ENCODE data around the gene HPS3.
"Not testable (repeated sequence)": the region's sequence is repeated elsewhere in the genome, so short reads cannot be mapped to it uniquely, and the experiment has no call there.

HPS3 gene

DNA sequence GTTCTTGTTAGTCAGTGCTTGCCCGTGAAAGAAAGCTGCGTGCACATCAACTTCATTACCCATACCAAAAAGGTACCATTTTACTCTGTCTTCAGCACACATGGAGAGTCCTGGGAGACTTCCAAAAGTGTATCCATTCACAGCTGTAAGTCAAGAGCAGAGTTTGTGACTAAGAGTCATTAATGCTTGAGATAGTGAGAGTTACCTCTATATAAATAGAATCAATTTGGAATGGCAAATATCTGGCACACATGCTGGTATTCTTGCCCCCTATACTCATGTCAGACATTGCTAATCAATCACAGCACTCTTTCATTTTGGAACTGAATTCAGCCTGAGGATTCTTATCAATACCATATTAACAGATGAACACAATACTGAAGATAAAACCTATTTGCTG is 78.0 kb downstream of the HPS3 start:
- Histone ChIP-seq H3K36me3 (ENCODE audit: control insufficient read depth, insufficient read depth, low read length) (no peaks in the 10 kb centered on the region), H3K9me3 (ENCODE audit: control insufficient read depth, insufficient read depth, low read length) (no peaks in the 10 kb centered on the region), H3K4me3 (ENCODE audit: low read depth, low read length) (no peak overlapping the region), H3K9ac (ENCODE audit: low read depth, low read length) (no peak overlapping the region), H3K4me1 (ENCODE audit: control insufficient read depth, insufficient read depth, low read length) (peaks cover 7% of the 10 kb centered on the region; the same call in 1 of the 2 replicates), H3K27me3 (ENCODE audit: control insufficient read depth, insufficient read depth, low read length) (no peaks in the 10 kb centered on the region), H3K27ac (ENCODE audit: low read depth, low read length) (no peak overlapping the region)

DNA sequence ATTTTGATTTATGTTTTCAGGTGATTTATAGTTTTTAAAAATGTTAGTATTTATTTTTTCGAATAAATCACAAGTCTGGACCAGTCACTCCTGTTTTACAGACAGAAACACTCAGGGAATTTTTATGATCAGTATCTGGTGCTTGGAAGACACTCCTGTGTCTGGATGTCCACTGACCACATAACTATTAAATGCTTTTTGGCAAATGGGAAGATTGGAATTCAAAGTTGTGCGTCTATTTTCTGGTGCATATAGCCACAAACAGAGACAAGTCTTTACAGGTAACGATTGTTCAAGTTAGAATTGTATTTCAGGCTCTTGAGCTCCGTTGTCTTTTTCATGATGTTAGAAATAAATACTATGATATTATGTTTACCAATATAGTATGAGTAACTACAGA is 80.0 kb downstream of the HPS3 start:
- Histone ChIP-seq H3K9me3 (ENCODE audit: control insufficient read depth, insufficient read depth, low read length) (no peaks in the 10 kb centered on the region), H3K4me1 (ENCODE audit: control insufficient read depth, insufficient read depth, low read length) (peaks cover 2% of the 10 kb centered on the region; the same call in 1 of the 2 replicates), H3K9ac (ENCODE audit: low read depth, low read length) (no peak overlapping the region), H3K27me3 (ENCODE audit: control insufficient read depth, insufficient read depth, low read length) (no peaks in the 10 kb centered on the region), H3K4me3 (ENCODE audit: low read depth, low read length) (no peak overlapping the region), H3K27ac (ENCODE audit: low read depth, low read length) (no peak overlapping the region), H3K36me3 (ENCODE audit: control insufficient read depth, insufficient read depth, low read length) (no peaks in the 10 kb centered on the region)

DNA sequence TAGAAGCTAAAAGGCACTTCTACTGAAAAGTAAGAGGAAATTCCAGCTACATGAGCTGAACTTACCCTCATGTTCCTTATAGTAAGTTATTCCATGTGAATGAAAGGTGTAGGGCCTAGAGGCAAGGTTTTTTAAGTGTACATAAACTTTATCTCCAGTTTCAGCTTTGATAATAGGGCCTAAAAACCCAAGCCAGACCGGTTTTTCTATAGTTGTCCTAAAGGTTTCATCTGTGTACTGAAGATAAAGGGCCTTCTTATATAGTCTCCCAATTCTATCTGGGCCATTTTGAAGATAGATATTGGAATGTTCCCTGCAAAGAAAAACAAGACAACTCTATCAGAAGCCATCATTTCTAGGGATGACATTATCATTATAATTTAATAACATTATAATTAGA is 82.9 kb downstream of the HPS3 start:
- peaks cover 9% of the 10 kb centered on the region; the same call in 1 of the 2 replicates for H3K4me1 ChIP-seq (ENCODE audit: control insufficient read depth, insufficient read depth, low read length)
- no peaks in the 10 kb centered on the region for H3K9me3 ChIP-seq (ENCODE audit: control insufficient read depth, insufficient read depth, low read length)
- no peaks in the 10 kb centered on the region for H3K36me3 ChIP-seq (ENCODE audit: control insufficient read depth, insufficient read depth, low read length)
- no peaks in the 10 kb centered on the region for H3K27me3 ChIP-seq (ENCODE audit: control insufficient read depth, insufficient read depth, low read length)
- H3K9ac ChIP-seq (ENCODE audit: low read depth, low read length): no peak overlapping the region
- no peak overlapping the region for H3K4me3 ChIP-seq (ENCODE audit: low read depth, low read length)
- no peak overlapping the region for H3K27ac ChIP-seq (ENCODE audit: low read depth, low read length)

DNA sequence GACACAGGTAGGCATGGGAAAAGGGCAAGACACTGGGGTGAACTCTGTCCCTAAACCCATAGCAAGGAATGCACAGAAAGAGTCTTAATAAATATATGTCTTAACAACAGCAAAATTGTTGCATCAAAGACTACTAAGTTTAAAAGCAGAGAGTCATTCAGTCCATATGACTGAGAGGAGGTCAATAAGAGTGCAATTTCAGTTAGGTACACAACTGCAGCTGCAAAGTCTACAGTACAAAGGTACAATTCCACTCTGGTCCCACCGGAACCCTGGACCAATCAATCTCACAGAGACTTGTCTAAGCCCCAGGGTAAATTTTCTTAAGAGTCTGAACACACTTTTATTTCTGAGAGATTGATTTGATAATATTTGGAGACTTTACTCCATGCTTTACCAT is 85.3 kb downstream of the HPS3 start:
- H3K27me3 ChIP-seq (ENCODE audit: control insufficient read depth, insufficient read depth, low read length): no peaks in the 10 kb centered on the region
- H3K36me3 ChIP-seq (ENCODE audit: control insufficient read depth, insufficient read depth, low read length): no peaks in the 10 kb centered on the region
- no peak overlapping the region for H3K9ac ChIP-seq (ENCODE audit: low read depth, low read length)
- H3K4me1 ChIP-seq (ENCODE audit: control insufficient read depth, insufficient read depth, low read length): peaks cover 9% of the 10 kb centered on the region; the same call in 1 of the 2 replicates
- no peaks in the 10 kb centered on the region for H3K9me3 ChIP-seq (ENCODE audit: control insufficient read depth, insufficient read depth, low read length)
- H3K27ac ChIP-seq (ENCODE audit: low read depth, low read length): no peak overlapping the region
- H3K4me3 ChIP-seq (ENCODE audit: low read depth, low read length): no peak overlapping the region

DNA sequence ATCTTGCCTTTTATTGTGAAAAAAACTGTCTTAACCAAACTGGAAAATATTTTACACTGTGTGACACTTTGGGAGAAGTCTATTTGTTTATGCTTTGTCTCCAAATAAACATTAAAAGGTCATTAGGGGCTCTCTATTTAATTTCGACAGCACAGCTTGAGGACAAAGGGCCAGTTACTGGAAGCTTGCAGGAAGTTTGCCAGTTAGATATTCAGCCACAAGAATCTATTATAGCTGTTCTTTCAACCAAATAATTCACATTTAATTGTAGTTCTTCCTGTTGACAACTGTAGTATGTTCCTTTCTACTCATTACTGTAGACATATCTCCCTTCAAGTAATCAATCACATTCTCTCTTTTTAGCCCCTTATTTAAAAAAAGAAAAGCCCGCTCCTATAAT is 86.1 kb downstream of the HPS3 start:
- peaks cover 9% of the 10 kb centered on the region; the same call in 1 of the 2 replicates for H3K4me1 ChIP-seq (ENCODE audit: control insufficient read depth, insufficient read depth, low read length)
- H3K9me3 ChIP-seq (ENCODE audit: control insufficient read depth, insufficient read depth, low read length): no peaks in the 10 kb centered on the region
- no peak overlapping the region for H3K9ac ChIP-seq (ENCODE audit: low read depth, low read length)
- no peaks in the 10 kb centered on the region for H3K36me3 ChIP-seq (ENCODE audit: control insufficient read depth, insufficient read depth, low read length)
- no peak overlapping the region for H3K4me3 ChIP-seq (ENCODE audit: low read depth, low read length)
- no peaks in the 10 kb centered on the region for H3K27me3 ChIP-seq (ENCODE audit: control insufficient read depth, insufficient read depth, low read length)
- H3K27ac ChIP-seq (ENCODE audit: low read depth, low read length): no peak overlapping the region

DNA sequence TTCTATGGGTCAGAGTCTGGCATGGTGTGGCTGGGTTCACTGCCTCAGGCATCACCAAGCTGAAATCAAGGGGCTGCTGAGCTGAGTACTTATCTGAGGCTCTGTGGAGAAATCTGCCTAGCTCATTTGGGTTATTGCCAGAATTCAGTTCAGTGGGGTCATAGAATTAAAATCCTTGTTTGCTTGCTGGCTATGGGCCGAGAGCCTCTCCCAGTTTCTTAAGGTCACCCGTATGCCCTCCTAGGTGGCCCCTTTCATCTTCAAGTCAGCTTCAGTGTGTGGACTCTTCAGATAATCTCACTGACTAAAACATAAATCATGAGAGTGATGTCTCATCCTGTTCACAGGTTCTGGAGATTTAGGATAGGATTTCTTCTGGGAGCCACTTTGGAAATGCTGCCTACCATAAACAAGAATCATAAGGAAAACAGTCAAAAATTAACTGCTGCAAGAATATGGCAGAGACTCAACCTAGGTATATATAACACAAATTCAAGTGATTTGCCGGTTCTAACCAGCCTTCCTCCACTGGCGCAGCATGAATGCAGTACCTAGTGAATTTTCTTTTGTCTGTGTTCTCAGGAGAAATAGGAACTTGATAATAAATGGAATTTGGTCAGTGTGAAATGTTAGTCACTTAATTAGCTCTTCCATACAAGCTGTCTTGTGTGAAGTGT is 86.9 kb downstream of the HPS3 start:
- H3K9ac ChIP-seq (ENCODE audit: low read depth, low read length): no peak overlapping the region
- no peaks in the 10 kb centered on the region for H3K36me3 ChIP-seq (ENCODE audit: control insufficient read depth, insufficient read depth, low read length)
- peaks cover 9% of the 10 kb centered on the region; the same call in 1 of the 2 replicates for H3K4me1 ChIP-seq (ENCODE audit: control insufficient read depth, insufficient read depth, low read length)
- no peak overlapping the region for H3K27ac ChIP-seq (ENCODE audit: low read depth, low read length)
- no peaks in the 10 kb centered on the region for H3K9me3 ChIP-seq (ENCODE audit: control insufficient read depth, insufficient read depth, low read length)
- no peak overlapping the region for H3K4me3 ChIP-seq (ENCODE audit: low read depth, low read length)
- H3K27me3 ChIP-seq (ENCODE audit: control insufficient read depth, insufficient read depth, low read length): no peaks in the 10 kb centered on the region

DNA sequence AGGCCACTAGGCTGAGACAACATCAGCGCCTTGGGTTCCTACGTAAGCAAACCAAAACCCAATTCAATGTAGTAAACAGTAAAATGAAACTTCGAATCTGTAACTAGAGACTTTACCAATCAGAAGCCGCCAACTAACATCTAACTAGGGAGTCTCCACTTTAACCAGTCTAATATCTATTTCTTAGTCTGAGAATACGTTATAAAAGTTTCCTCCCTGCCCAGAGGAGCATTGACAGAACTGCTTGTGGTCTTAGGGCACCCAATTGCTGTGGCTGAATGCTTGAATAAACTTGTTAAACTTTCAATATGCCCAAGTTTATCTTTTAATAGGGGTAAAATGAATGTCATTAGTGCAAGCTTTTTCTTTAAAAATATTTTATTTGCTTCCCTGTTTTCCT is 87.9 kb downstream of the HPS3 start:
- Histone ChIP-seq H3K9me3 (ENCODE audit: control insufficient read depth, insufficient read depth, low read length) (no peaks in the 10 kb centered on the region), H3K27me3 (ENCODE audit: control insufficient read depth, insufficient read depth, low read length) (no peaks in the 10 kb centered on the region), H3K27ac (ENCODE audit: low read depth, low read length) (no peak overlapping the region), H3K9ac (ENCODE audit: low read depth, low read length) (no peak overlapping the region), H3K36me3 (ENCODE audit: control insufficient read depth, insufficient read depth, low read length) (no peaks in the 10 kb centered on the region), H3K4me1 (ENCODE audit: control insufficient read depth, insufficient read depth, low read length) (peaks cover 14% of the 10 kb centered on the region; the same call in 1 of the 2 replicates), H3K4me3 (ENCODE audit: low read depth, low read length) (no peak overlapping the region)

DNA sequence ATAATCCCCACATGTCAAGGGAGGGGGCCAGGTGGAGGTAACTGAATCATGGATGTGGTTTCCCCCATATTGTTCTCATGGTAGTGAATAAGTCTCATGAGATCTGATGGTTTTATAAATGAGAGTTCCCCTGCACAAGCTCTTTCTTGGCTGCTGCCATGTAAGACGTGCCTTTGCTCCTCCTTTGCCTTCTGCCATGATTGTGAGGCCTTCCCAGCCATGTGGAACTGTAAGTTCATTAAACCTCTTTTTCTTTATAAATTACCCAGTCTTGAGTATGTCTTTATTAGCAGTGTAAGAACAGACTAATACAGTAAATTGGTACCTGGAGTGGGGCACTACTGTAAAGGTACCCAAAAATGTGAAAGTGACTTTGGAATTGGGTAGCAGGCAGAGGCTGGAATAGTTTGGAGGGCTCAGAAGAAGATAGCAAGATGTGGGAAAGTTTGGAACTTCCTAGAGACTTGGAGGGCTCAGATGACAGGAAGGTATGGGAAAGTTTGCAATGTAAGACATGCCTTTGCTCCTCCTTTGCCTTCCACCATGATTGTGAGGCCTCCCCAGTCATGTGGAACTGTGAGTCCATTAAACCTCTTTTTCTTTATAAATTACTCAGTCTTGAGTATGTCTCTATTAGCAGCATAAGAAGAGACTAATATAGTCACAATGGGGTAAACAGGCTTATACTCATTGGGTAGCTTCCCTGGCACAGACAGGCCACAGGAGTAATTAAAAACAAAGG is 90.1 kb downstream of the HPS3 start:
- not testable (repeated sequence) for H3K36me3 ChIP-seq (ENCODE audit: control insufficient read depth, insufficient read depth, low read length); H3K9me3 ChIP-seq (ENCODE audit: control insufficient read depth, insufficient read depth, low read length); H3K9ac ChIP-seq (ENCODE audit: low read depth, low read length); H3K4me3 ChIP-seq (ENCODE audit: low read depth, low read length); H3K27me3 ChIP-seq (ENCODE audit: control insufficient read depth, insufficient read depth, low read length); H3K27ac ChIP-seq (ENCODE audit: low read depth, low read length)
- peaks cover 14% of the 10 kb centered on the region; the same call in 1 of the 2 replicates for H3K4me1 ChIP-seq (ENCODE audit: control insufficient read depth, insufficient read depth, low read length)

DNA sequence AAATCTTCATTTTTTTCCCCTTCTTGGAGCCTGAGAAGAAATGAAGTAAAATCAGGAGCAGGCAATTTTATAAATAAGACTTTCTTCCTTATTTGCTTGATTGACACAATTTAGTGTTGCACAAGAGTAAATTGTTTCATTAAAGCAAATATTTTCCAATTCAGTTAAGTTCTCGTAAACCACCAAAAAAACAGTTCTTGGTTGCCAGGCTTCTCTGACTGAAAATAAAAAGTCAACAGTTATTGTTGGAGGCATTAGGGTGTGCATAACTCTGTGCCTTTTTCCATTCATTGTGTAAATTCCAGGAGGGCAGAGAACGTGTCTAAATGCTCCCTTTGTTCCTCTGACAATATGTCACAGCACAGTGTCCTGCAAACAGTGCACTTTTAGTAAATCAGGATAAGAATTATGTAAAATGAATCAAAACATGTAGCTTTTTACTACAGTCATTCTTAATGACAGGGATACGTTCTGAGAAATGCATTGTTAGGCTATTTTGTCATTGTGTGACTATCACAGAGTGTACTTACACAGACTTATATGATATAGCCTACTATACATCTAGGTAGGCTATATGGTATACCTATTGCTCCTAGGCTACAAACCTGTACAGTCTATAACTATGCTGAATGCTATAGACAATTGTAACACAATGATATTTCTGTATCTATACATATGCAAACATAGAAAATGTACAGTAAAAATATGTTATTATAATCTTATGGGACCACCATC is 92.5 kb downstream of the HPS3 start, which contains the start of gene CP:
TSS of gene CP (minus strand) at position 47 of the 735 bp plus-strand sequence. CDS start at position 10, 37 bp downstream.
- no peak within 1 kb of the TSS for H3K4me3 ChIP-seq (ENCODE audit: low read depth, low read length)
- H3K27me3 ChIP-seq (ENCODE audit: control insufficient read depth, insufficient read depth, low read length): no peaks in the 10 kb centered on the region
- 0 out of 2 replicates have a peak, but pooled peaks cover 5% of the 10 kb centered on the region for H3K4me1 ChIP-seq (ENCODE audit: control insufficient read depth, insufficient read depth, low read length)
- H3K9ac ChIP-seq (ENCODE audit: low read depth, low read length): no peak within 1 kb of the TSS
- no peaks in the 10 kb centered on the region for H3K9me3 ChIP-seq (ENCODE audit: control insufficient read depth, insufficient read depth, low read length)
- H3K27ac ChIP-seq (ENCODE audit: low read depth, low read length): no peak within 1 kb of the TSS
- H3K36me3 ChIP-seq (ENCODE audit: control insufficient read depth, insufficient read depth, low read length): no peaks in the 10 kb centered on the region
